CD14-positive monocyte (primary cell): ENCODE measurements around the gene NOP56. TPM values are rescaled to one million over a fixed set of nuclear protein-coding genes. Genes with fewer than 3 reads are reported as not detected.

ENCODE experiments used
- DNase-seq, 3 donors: peaks; one replicate each; pipeline ENCODE4 v3.0.0-alpha.2; 2011 to 2022
- H2AFZ ChIP-seq: 2 replicates; pipeline ENCODE4 v1.6.0; 2012; ENCODE audit warnings: mild to moderate bottlenecking, low read depth, low read length, inconsistent platforms; ENCODE audit not compliant: insufficient read depth, poor library complexity, severe bottlenecking
- H3K27ac ChIP-seq, 2 donors: 1 replicate in 1 of 2; 2 replicates in 1 of 2; pipeline ENCODE4 v1.5.1; 2012 to 2013; ENCODE audit warnings: low read length in 2 of 2, control low read depth in 1 of 2, inconsistent platforms in 1 of 2, low read depth in 1 of 2, mild to moderate bottlenecking in 1 of 2
- H3K27me3 ChIP-seq, 2 donors: one replicate each; pipeline versions ENCODE4 v1.6.0 to v1.6.1; 2011 to 2013; ENCODE audit warnings: low read length in 2 of 2; ENCODE audit not compliant: control insufficient read depth in 2 of 2, insufficient read depth in 2 of 2
- H3K36me3 ChIP-seq, 2 donors: replicated peaks in 1 of 2; 1 replicate in 1 of 2; 2 replicates in 1 of 2; pipeline versions ENCODE4 v1.5.1 to v1.6.1; 2012 to 2013; ENCODE audit warnings: low read length in 2 of 2, control low read depth in 1 of 2, inconsistent platforms in 1 of 2, mild to moderate bottlenecking in 1 of 2; ENCODE audit not compliant: insufficient read depth in 2 of 2, control insufficient read depth in 1 of 2
- H3K4me1 ChIP-seq, 2 donors: 1 replicate in 1 of 2; 2 replicates in 1 of 2; pipeline versions ENCODE4 v1.5.1 to v1.6.1; 2012 to 2013; ENCODE audit warnings: low read length in 2 of 2, control low read depth in 1 of 2, inconsistent platforms in 1 of 2, mild to moderate bottlenecking in 1 of 2, moderate library complexity in 1 of 2; ENCODE audit not compliant: insufficient read depth in 2 of 2, control insufficient read depth in 1 of 2
- H3K4me2 ChIP-seq: replicated peaks from 2 replicates; pipeline ENCODE3; 2012; ENCODE audit warnings: low read length, moderate library complexity, mild to moderate bottlenecking; ENCODE audit not compliant: poor library complexity, severe bottlenecking; ENCODE audit errors: extremely low read depth
- H3K4me3 ChIP-seq, 3 experiments: fragments of 200-600 bp in 1 of 3; sonication (generic) in 1 of 3; replicated peaks in 1 of 3; 1 replicate in 2 of 3; 2 replicates in 1 of 3; pipeline ENCODE4 v1.5.1; 2011 to 2013; ENCODE audit warnings: low read length in 3 of 3, mild to moderate bottlenecking in 3 of 3, control low read depth in 2 of 3, low read depth in 2 of 3, inconsistent platforms in 1 of 3, moderate library complexity in 1 of 3
- H3K79me2 ChIP-seq: 2 replicates; pipeline ENCODE4 v1.6.0; 2012; ENCODE audit warnings: mild to moderate bottlenecking, control low read depth, inconsistent platforms, low read length, moderate library complexity; ENCODE audit not compliant: insufficient read depth
- H3K9ac ChIP-seq: 2 replicates; pipeline ENCODE4 v1.6.0; 2017; ENCODE audit warnings: low read length, mild to moderate bottlenecking; ENCODE audit not compliant: insufficient read depth, poor library complexity, severe bottlenecking
- H3K9me3 ChIP-seq, 2 donors: replicated peaks in 1 of 2; 1 replicate in 1 of 2; 2 replicates in 1 of 2; pipeline versions ENCODE4 v1.5.1 to v1.6.1; 2012 to 2013; ENCODE audit warnings: low read length in 2 of 2, control low read depth in 1 of 2; ENCODE audit not compliant: control insufficient read depth in 1 of 2, insufficient read depth in 1 of 2
- H4K20me1 ChIP-seq: 2 replicates; pipeline ENCODE4 v1.6.0; 2012; ENCODE audit warnings: mild to moderate bottlenecking, low read length, control low read depth, moderate library complexity; ENCODE audit not compliant: insufficient read depth
- H3K27ac Mint-ChIP-seq, 7 donors: one replicate each; pipeline ENCODE4 v1.8.0; 2020; ENCODE audit warnings: mild to moderate bottlenecking in 7 of 7, mixed read lengths in 7 of 7, moderate library complexity in 6 of 7, inconsistent platforms in 2 of 7
- H3K27me3 Mint-ChIP-seq, 3 donors: one replicate each; pipeline ENCODE4 v1.8.0; 2021 to 2022; ENCODE audit warnings: low read depth in 3 of 3, mild to moderate bottlenecking in 3 of 3, mixed read lengths in 3 of 3, moderate library complexity in 3 of 3, inconsistent platforms in 1 of 3
- H3K36me3 Mint-ChIP-seq, 2 donors: one replicate each; pipeline ENCODE4 v1.8.0; 2020; ENCODE audit warnings: mixed read lengths in 2 of 2, inconsistent platforms in 1 of 2, mild to moderate bottlenecking in 1 of 2
- H3K4me1 Mint-ChIP-seq: one replicate; pipeline ENCODE4 v1.8.0; 2020; ENCODE audit warnings: mild to moderate bottlenecking, mixed read lengths
- H3K4me3 Mint-ChIP-seq, 2 donors: one replicate each; pipeline ENCODE4 v1.8.0; 2020; ENCODE audit warnings: mild to moderate bottlenecking in 2 of 2, mixed read lengths in 2 of 2, moderate library complexity in 1 of 2
- H3K9me3 Mint-ChIP-seq, 7 donors: one replicate each; pipeline ENCODE4 v1.8.0; 2020 to 2022; ENCODE audit warnings: mixed read lengths in 7 of 7, mild to moderate bottlenecking in 6 of 7, moderate library complexity in 6 of 7, inconsistent platforms in 2 of 7
- CTCF ChIP-seq: fragments of 200-600 bp; IDR thresholded peaks from one replicate; pipeline ENCODE4 v1.8.0; 2022; ENCODE audit warnings: antibody characterized with exemption, mild to moderate bottlenecking
- WGBS: methylation state at CpG from one replicate; pipeline ENCODE4 v1.1.5; 2013; ENCODE audit warnings: missing lambda C conversion rate; ENCODE audit not compliant: insufficient coverage; 5-methylcytosine and 5-hydroxymethylcytosine counted together
- intact Hi-C, 2 donors: fragments of 100-400 bp; cut with micrococcal nuclease; formaldehyde crosslinking; loops; one replicate each; pipeline versions ENCODE4 v1.15.0 to v1.15.1; 2023
- polyA plus RNA-seq, 3 donors: library from polyadenylated mRNA; depleted of rRNA in 1 of 3; unstranded in 2 of 3; stranded (reverse) in 1 of 3; fragments of 300-500 nt in 2 of 3; fragments of >200 nt in 1 of 3; fragmentation: Illumina TruSeq in 2 of 3; gene quantifications; 1 replicate in 2 of 3; 2 replicates in 1 of 3; pipeline ENCODE4 v1.2.3, GENCODE V29; 2012 to 2021

The NOP56 gene
- polyA plus RNA-seq, 3 donors: 27.3 to 102 (median 33.1) TPM

GRCh38 chr20:2671977-2672376 is 19.5 kb downstream of the NOP56 start:
- intact Hi-C loops: no loop called here
- no peak overlapping the region for H3K27ac Mint-ChIP-seq
- no peak for TF ChIP-seq CTCF
- H3K27me3 Mint-ChIP-seq: peaks cover 6 to 18% (median 8%) of the 10 kb centered on the region in 3 donors
- Histone ChIP-seq H3K27ac (no peak overlapping the region), H3K79me2 (no peaks in the 10 kb centered on the region), H3K9ac (no peak overlapping the region), H3K27me3 (peaks cover 0 to 2% of the 10 kb centered on the region in 2 donors), H3K36me3 (no peaks in the 10 kb centered on the region), H2AFZ (no peak overlapping the region), H3K4me1 (no peaks in the 10 kb centered on the region), H3K4me3 (no peak overlapping the region), H4K20me1 (no peaks in the 10 kb centered on the region), H3K9me3 (no peaks in the 10 kb centered on the region), H3K4me2 (no peak overlapping the region)
- no peak overlapping the region for H3K4me3 Mint-ChIP-seq
- no peaks in the 10 kb centered on the region for H3K9me3 Mint-ChIP-seq
- WGBS: 39% methylated on average over 3 of the region's 4 CpGs
- no peak for DNase-seq
- no peaks in the 10 kb centered on the region for H3K36me3 Mint-ChIP-seq
- no peaks in the 10 kb centered on the region for H3K4me1 Mint-ChIP-seq

DNA sequence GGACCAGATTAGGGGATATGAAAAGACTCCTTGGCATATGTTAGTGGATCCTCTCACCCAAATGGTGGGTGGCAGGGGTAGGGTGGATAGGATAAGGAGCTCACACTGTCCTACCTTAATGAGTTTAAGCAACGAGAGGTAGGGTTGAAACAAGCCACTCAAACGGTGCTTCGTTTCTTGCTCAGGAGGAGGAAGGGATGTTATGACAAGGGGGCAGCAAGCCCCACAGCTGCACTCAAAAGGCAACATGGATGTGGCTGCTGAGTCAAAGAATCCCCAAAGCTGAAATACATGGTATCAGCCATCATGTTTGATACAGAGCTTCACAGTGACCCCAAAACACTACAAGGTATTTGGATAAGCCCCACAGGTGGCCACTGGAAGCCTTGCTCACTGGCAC is 20.0 kb downstream of the NOP56 start:
- Histone ChIP-seq H2AFZ (no peak overlapping the region), H3K79me2 (no peaks in the 10 kb centered on the region), H4K20me1 (no peaks in the 10 kb centered on the region), H3K9me3 (no peaks in the 10 kb centered on the region), H3K27me3 (peaks cover 0 to 2% of the 10 kb centered on the region in 2 donors), H3K4me1 (no peaks in the 10 kb centered on the region), H3K4me3 (no peak overlapping the region), H3K27ac (no peak overlapping the region), H3K4me2 (no peak overlapping the region), H3K36me3 (no peaks in the 10 kb centered on the region), H3K9ac (no peak overlapping the region)
- peaks cover 6 to 18% (median 8%) of the 10 kb centered on the region in 3 donors for H3K27me3 Mint-ChIP-seq
- intact Hi-C loops: no loop called here
- H3K27ac Mint-ChIP-seq: no peak overlapping the region
- no peak for DNase-seq
- no peaks in the 10 kb centered on the region for H3K9me3 Mint-ChIP-seq
- no peak for TF ChIP-seq CTCF
- H3K4me3 Mint-ChIP-seq: no peak overlapping the region
- H3K36me3 Mint-ChIP-seq: no peaks in the 10 kb centered on the region
- no peaks in the 10 kb centered on the region for H3K4me1 Mint-ChIP-seq
- no CpG with 5 or more reads among the region's 3 CpGs for WGBS
